ENCODE data around the gene KLHDC4. TPM values are rescaled to one million over a fixed set of nuclear protein-coding genes. Genes with fewer than 3 reads are reported as not detected.
A peak's percentile ranks its signal among the peaks of the same experiment; 100 is the strongest.
"Not testable (repeated sequence)": the region's sequence is repeated elsewhere in the genome, so short reads cannot be mapped to it uniquely, and the experiment has no call there.

KLHDC4 gene
- total RNA-seq, 1 donor from 2014 or later, result 38.8 TPM

- no peak for TF ChIP-seq CTCF (IDR thresholded peaks at IDR 0.05)
- peaks cover 50% of the 10 kb centered on the region for H3K36me3 ChIP-seq
- no peaks in the 10 kb centered on the region for H3K27me3 ChIP-seq
- ATAC-seq, result no peak
- no peak for DNase-seq
- intact Hi-C loops (cut with DNase I), result no loop called here
- no peak overlapping the region for H3K4me3 ChIP-seq
- no peak overlapping the region for H3K27ac ChIP-seq
- no peaks in the 10 kb centered on the region for H3K4me1 ChIP-seq
- no peaks in the 10 kb centered on the region for H3K9me3 ChIP-seq
Measured at GRCh38 chr16:87731607-87732006, 34.2 kb downstream of the KLHDC4 start.

- peak; percentile 42 for ATAC-seq
- Histone ChIP-seq H3K27me3 (no peaks in the 10 kb centered on the region), H3K36me3 (peaks cover 39% of the 10 kb centered on the region), H3K4me3 (no peak overlapping the region), H3K9me3 (no peaks in the 10 kb centered on the region), H3K27ac (no peak overlapping the region), H3K4me1 (no peaks in the 10 kb centered on the region)
- intact Hi-C loops (cut with DNase I), result no loop called here
- TF ChIP-seq CTCF (IDR thresholded peaks at IDR 0.05), result no peak
- no peak for DNase-seq
Measured at GRCh38 chr16:87729266-87729954, 36.4 kb downstream of the KLHDC4 start.

GRCh38 chr16:87728026-87728425 lies 37.8 kb downstream of the KLHDC4 start:
- TF ChIP-seq CTCF (IDR thresholded peaks at IDR 0.05), result no peak
- no peaks in the 10 kb centered on the region for H3K27me3 ChIP-seq
- ATAC-seq, result no peak
- DNase-seq, result no peak
- no peaks in the 10 kb centered on the region for H3K4me1 ChIP-seq
- no peak overlapping the region for H3K27ac ChIP-seq
- H3K9me3 ChIP-seq, result no peaks in the 10 kb centered on the region
- no peak overlapping the region for H3K4me3 ChIP-seq
- intact Hi-C loops (cut with DNase I), result no loop called here
- peaks cover 44% of the 10 kb centered on the region for H3K36me3 ChIP-seq

- intact Hi-C loops (cut with DNase I), result no loop called here
- TF ChIP-seq CTCF (IDR thresholded peaks at IDR 0.05), result no peak
- Histone ChIP-seq H3K36me3 (peaks cover 49% of the 10 kb centered on the region), H3K4me3 (no peak overlapping the region), H3K4me1 (no peaks in the 10 kb centered on the region), H3K9me3 (no peaks in the 10 kb centered on the region), H3K27me3 (no peaks in the 10 kb centered on the region), H3K27ac (no peak overlapping the region)
- no peak for ATAC-seq
- no peak for DNase-seq
Measured at GRCh38 chr16:87727346-87727745, 38.4 kb downstream of the KLHDC4 start.

GRCh38 chr16:87726577-87726976 lies 39.2 kb downstream of the KLHDC4 start:
- intact Hi-C loops (cut with DNase I); ATAC-seq; H3K4me3 ChIP-seq; DNase-seq; H3K27ac ChIP-seq; H3K4me1 ChIP-seq; H3K9me3 ChIP-seq; H3K27me3 ChIP-seq: not testable (repeated sequence)
- peaks cover 55% of the 10 kb centered on the region for H3K36me3 ChIP-seq

GRCh38 chr16:87725596-87726235 lies 40.1 kb downstream of the KLHDC4 start:
- H3K27ac ChIP-seq, result no peak overlapping the region
- no peak overlapping the region for H3K4me3 ChIP-seq
- intact Hi-C loops (cut with DNase I), result no loop called here
- no peaks in the 10 kb centered on the region for H3K27me3 ChIP-seq
- no peak for TF ChIP-seq CTCF (IDR thresholded peaks at IDR 0.05)
- H3K36me3 ChIP-seq, result peaks cover 58% of the 10 kb centered on the region
- no peaks in the 10 kb centered on the region for H3K4me1 ChIP-seq
- H3K9me3 ChIP-seq, result no peaks in the 10 kb centered on the region
- ATAC-seq, result peak; percentile 83
- DNase-seq, result peak; percentile 79
